Keratinocyte (primary cell): ENCODE measurements around the gene TMPRSS11E.

Experiments
- CTCF ChIP-seq, 3 experiments: IDR thresholded peaks in 1 of 3; conservative IDR thresholded peaks in 1 of 3; optimal IDR thresholded peaks in 1 of 3; 2 replicates in 2 of 3; 3 replicates in 1 of 3; pipeline versions ENCODE3 to v1.5.1; 2011; ENCODE audit warnings: low read length in 3 of 3, mild to moderate bottlenecking in 3 of 3, moderate library complexity in 2 of 3, control low read depth in 1 of 3, inconsistent platforms in 1 of 3; ENCODE audit not compliant: insufficient read depth in 2 of 3; ENCODE audit errors: extremely low read depth in 1 of 3
- EZH2 ChIP-seq: IDR thresholded peaks from one replicate; pipeline ENCODE4 v1.6.1; 2012; ENCODE audit warnings: inconsistent platforms, mild to moderate bottlenecking, low read length, moderate library complexity

- no peak for TF ChIP-seq EZH2
- no peak for TF ChIP-seq CTCF (optimal IDR thresholded peaks at IDR 0.05 in 1 of 3, IDR thresholded peaks at IDR 0.05 in 1 of 3, conservative IDR thresholded peaks at IDR 0.05 in 1 of 3; ENCODE audit: extremely low read depth in 1 of 3, insufficient read depth in 2 of 3, low read length in 3 of 3)
These were observed 36.6 kb upstream of the TMPRSS11E start for GRCh38 chr4:68410643-68411042.
